Measurements from ENCODE around the gene KRTAP10-10.

DNA sequence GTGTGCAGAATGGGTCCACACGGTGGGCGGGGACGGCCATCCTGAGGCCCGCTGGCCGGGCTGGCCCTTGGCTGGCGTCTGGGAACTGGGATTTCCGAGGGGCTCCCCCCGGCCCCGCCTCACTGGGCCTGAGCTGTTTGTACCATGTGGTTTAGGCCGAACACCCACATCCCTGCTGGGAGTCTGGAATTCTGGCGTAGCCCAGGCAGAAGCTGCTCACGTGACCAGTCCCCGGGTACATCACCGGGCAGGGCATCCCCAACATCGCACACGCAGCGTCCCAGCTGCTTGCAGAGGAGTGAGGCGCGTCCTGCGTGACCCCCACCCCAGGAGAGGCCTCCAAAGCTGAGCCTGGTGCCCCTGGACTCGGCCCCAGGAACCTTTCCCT lies 34.7 kb upstream of the KRTAP10-10 start:
- TF ChIP-seq ZNF274 (IDR thresholded peaks at IDR 0.05; ENCODE audit: low read depth, low read length) (no peak), SUZ12 (IDR thresholded peaks at IDR 0.05; ENCODE audit: extremely low read depth, insufficient read depth, insufficient read length) (no peak)

All from NT2/D1 (cell line).